WTC11 (cell line): ENCODE data around the gene TULP3.

Experiments used
- E2F4 ChIP-seq: sonication (generic); formaldehyde crosslinking; IDR thresholded peaks from 2 replicates; pipeline ENCODE4 v1.8.1; 2022; ENCODE audit warnings: low read depth, mild to moderate bottlenecking, moderate library complexity, missing genetic modification reagents, borderline replicate concordance
- HMGXB4 ChIP-seq: sonication (generic); formaldehyde crosslinking; IDR thresholded peaks from 2 replicates; pipeline ENCODE4 v1.8.1; 2023; ENCODE audit warnings: mild to moderate bottlenecking, moderate library complexity, missing genetic modification reagents
- MAX ChIP-seq: sonication (generic); formaldehyde crosslinking; IDR thresholded peaks from 2 replicates; pipeline ENCODE4 v1.8.0; 2022; ENCODE audit warnings: mild to moderate bottlenecking, missing genetic modification reagents
- RELA ChIP-seq: sonication (generic); formaldehyde crosslinking; IDR thresholded peaks from 2 replicates; pipeline ENCODE4 v1.8.1; 2022; ENCODE audit warnings: missing genetic modification reagents, mild to moderate bottlenecking, borderline replicate concordance
- ZBTB43 ChIP-seq: sonication (generic); formaldehyde crosslinking; IDR thresholded peaks from 2 replicates; pipeline ENCODE4 v1.8.1; 2023; ENCODE audit warnings: mild to moderate bottlenecking, missing genetic modification reagents
- TF ChIP-seq, protein P1 (sequence below): fragments of 200-600 bp; IDR thresholded peaks from 2 replicates; pipeline ENCODE4 v1.8.0; 2022; ENCODE audit warnings: antibody characterized with exemption

DNA sequence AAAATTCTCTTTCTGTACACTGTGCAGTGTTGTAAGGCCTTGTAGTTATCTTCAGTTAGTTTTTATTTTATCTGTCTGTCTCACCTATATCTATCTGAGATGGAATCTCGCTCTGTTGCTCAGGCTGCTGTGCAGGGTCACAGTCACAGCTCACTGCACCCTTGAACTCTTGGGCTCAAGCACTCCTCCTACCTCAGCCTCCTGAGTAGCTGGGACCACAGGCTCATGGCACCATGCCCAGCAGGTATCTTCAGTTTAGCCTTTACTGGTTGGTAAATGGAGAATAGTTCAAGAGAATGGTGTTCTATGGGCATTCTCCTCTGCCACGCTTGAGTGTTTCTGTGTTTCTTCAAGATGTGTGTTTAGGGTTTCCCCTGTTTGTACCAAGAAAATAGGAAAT is 13.6 kb downstream of the TULP3 start:
- TF ChIP-seq, protein P1, sequence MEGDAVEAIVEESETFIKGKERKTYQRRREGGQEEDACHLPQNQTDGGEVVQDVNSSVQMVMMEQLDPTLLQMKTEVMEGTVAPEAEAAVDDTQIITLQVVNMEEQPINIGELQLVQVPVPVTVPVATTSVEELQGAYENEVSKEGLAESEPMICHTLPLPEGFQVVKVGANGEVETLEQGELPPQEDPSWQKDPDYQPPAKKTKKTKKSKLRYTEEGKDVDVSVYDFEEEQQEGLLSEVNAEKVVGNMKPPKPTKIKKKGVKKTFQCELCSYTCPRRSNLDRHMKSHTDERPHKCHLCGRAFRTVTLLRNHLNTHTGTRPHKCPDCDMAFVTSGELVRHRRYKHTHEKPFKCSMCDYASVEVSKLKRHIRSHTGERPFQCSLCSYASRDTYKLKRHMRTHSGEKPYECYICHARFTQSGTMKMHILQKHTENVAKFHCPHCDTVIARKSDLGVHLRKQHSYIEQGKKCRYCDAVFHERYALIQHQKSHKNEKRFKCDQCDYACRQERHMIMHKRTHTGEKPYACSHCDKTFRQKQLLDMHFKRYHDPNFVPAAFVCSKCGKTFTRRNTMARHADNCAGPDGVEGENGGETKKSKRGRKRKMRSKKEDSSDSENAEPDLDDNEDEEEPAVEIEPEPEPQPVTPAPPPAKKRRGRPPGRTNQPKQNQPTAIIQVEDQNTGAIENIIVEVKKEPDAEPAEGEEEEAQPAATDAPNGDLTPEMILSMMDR: no peak
- no peak for TF ChIP-seq RELA (CRISPR knock-in tag)
- TF ChIP-seq HMGXB4 (CRISPR knock-in tag): no peak
- no peak for TF ChIP-seq MAX
- TF ChIP-seq ZBTB43 (CRISPR knock-in tag): no peak
- TF ChIP-seq E2F4: no peak
